ENCODE measurements around the gene FMO4.

DNA sequence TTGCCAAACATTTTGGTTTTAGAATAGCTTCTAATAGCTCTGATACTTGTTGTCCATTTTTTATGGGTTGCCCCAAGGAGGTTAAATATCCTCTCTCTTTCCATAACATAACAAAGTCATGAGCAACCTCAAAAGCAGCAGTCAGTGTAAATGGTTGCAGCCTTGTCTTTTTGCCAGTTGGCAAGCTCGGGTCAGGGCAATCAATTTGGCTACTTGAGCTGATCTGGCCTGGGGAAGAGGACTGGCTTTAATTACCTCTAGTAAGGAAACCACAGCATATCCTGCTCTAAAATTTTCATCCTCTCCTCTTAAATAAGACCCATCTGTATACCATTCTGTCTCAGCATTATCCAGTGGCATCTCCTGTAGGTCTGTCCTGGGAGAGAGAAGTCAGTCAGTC lies 21.2 kb upstream of the FMO4 start:
- TF ChIP-seq, protein P1, sequence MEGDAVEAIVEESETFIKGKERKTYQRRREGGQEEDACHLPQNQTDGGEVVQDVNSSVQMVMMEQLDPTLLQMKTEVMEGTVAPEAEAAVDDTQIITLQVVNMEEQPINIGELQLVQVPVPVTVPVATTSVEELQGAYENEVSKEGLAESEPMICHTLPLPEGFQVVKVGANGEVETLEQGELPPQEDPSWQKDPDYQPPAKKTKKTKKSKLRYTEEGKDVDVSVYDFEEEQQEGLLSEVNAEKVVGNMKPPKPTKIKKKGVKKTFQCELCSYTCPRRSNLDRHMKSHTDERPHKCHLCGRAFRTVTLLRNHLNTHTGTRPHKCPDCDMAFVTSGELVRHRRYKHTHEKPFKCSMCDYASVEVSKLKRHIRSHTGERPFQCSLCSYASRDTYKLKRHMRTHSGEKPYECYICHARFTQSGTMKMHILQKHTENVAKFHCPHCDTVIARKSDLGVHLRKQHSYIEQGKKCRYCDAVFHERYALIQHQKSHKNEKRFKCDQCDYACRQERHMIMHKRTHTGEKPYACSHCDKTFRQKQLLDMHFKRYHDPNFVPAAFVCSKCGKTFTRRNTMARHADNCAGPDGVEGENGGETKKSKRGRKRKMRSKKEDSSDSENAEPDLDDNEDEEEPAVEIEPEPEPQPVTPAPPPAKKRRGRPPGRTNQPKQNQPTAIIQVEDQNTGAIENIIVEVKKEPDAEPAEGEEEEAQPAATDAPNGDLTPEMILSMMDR (IDR thresholded peaks at IDR 0.05; ENCODE audit: poor library complexity, severe bottlenecking): no peak
- no peak for TF ChIP-seq RAD21 (conservative IDR thresholded peaks at IDR 0.05)
- no peak for TF ChIP-seq POLR2AphosphoS5 (IDR thresholded peaks at IDR 0.05)
- TF ChIP-seq MXI1 (conservative IDR thresholded peaks at IDR 0.05; ENCODE audit: poor library complexity, severe bottlenecking): no peak
- no peak for TF ChIP-seq EP300 (conservative IDR thresholded peaks at IDR 0.05; ENCODE audit: poor library complexity, severe bottlenecking)
- no peak for TF ChIP-seq SMC3 (conservative IDR thresholded peaks at IDR 0.05; ENCODE audit: poor library complexity)
- no peak for TF ChIP-seq TAF1 (IDR thresholded peaks at IDR 0.05; ENCODE audit: low read depth)
- TF ChIP-seq, protein P2, sequence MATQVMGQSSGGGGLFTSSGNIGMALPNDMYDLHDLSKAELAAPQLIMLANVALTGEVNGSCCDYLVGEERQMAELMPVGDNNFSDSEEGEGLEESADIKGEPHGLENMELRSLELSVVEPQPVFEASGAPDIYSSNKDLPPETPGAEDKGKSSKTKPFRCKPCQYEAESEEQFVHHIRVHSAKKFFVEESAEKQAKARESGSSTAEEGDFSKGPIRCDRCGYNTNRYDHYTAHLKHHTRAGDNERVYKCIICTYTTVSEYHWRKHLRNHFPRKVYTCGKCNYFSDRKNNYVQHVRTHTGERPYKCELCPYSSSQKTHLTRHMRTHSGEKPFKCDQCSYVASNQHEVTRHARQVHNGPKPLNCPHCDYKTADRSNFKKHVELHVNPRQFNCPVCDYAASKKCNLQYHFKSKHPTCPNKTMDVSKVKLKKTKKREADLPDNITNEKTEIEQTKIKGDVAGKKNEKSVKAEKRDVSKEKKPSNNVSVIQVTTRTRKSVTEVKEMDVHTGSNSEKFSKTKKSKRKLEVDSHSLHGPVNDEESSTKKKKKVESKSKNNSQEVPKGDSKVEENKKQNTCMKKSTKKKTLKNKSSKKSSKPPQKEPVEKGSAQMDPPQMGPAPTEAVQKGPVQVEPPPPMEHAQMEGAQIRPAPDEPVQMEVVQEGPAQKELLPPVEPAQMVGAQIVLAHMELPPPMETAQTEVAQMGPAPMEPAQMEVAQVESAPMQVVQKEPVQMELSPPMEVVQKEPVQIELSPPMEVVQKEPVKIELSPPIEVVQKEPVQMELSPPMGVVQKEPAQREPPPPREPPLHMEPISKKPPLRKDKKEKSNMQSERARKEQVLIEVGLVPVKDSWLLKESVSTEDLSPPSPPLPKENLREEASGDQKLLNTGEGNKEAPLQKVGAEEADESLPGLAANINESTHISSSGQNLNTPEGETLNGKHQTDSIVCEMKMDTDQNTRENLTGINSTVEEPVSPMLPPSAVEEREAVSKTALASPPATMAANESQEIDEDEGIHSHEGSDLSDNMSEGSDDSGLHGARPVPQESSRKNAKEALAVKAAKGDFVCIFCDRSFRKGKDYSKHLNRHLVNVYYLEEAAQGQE (IDR thresholded peaks at IDR 0.05; ENCODE audit: borderline replicate concordance): no peak
- no peak for TF ChIP-seq EZH2 (IDR thresholded peaks at IDR 0.05; ENCODE audit: borderline replicate concordance, insufficient read depth, low read length, poor library complexity, severe bottlenecking)
